Esophagus squamous epithelium (tissue), 5 donors: Measurements from ENCODE around the gene RUNX1. TPM values are rescaled to one million over a fixed set of nuclear protein-coding genes. Genes with fewer than 3 reads are reported as not detected.

ENCODE experiments used
- DNase-seq: peaks from one replicate; lab custom pipeline; 2025; lab: John Stamatoyannopoulos, UW
- H3K27ac ChIP-seq, 4 donors: fragments of 200-600 bp; sonication (generic); one replicate each; pipeline ENCODE4 v1.5.1; 2016 to 2019; ENCODE audit warnings: mild to moderate bottlenecking in 1 of 4
- H3K27me3 ChIP-seq, 4 donors: fragments of 200-600 bp; sonication (generic); 1 replicate in 3 of 4; 2 replicates in 1 of 4; pipeline versions ENCODE4 v1.5.1 to v1.6.0; 2017 to 2021; ENCODE audit warnings: antibody characterized with exemption in 1 of 4
- H3K36me3 ChIP-seq, 3 donors: fragments of 200-600 bp; sonication (generic); one replicate each; pipeline ENCODE4 v1.5.1; 2016 to 2019
- H3K4me1 ChIP-seq, 3 donors: fragments of 200-600 bp; sonication (generic); one replicate each; pipeline ENCODE4 v1.5.1; 2017 to 2019
- H3K4me3 ChIP-seq, 4 donors: fragments of 200-600 bp; sonication (generic); 1 replicate in 3 of 4; 2 replicates in 1 of 4; pipeline ENCODE4 v1.5.1; 2016 to 2019; ENCODE audit warnings: mild to moderate bottlenecking in 2 of 4, moderate library complexity in 1 of 4
- H3K9me3 ChIP-seq, 3 donors: fragments of 200-600 bp; sonication (generic); one replicate each; pipeline ENCODE4 v1.5.1; 2016 to 2019
- CTCF ChIP-seq, 6 experiments: fragments of 450-650 bp in 4 of 6; fragments of 200-600 bp in 2 of 6; sonication (generic) in 2 of 6; IDR thresholded peaks; one replicate each; pipeline ENCODE4 v1.5.1; 2016 to 2019; ENCODE audit warnings: antibody characterized with exemption in 6 of 6, mild to moderate bottlenecking in 4 of 6, moderate library complexity in 4 of 6
- POLR2A ChIP-seq, 4 donors: fragments of 450-650 bp; IDR thresholded peaks; one replicate each; pipeline ENCODE4 v1.6.1; 2017; ENCODE audit warnings: antibody characterized with exemption in 4 of 4, mild to moderate bottlenecking in 4 of 4, moderate library complexity in 3 of 4
- WGBS, 2 donors: methylation state at CpG; one replicate each; pipeline ENCODE4 v1.1.5; 2018; 5-methylcytosine and 5-hydroxymethylcytosine counted together
- intact Hi-C: fragments of 100-400 bp; cut with DNase I; formaldehyde crosslinking; loops from one replicate; pipeline ENCODE4 v1.15.0; 2022
- total RNA-seq, 4 donors: library from RNA; depleted of rRNA; stranded (reverse); fragments of >200 nt; gene quantifications; one replicate each; pipeline ENCODE4 v1.1.0, GENCODE V29; 2016
- donor health status: DM: yes; HTN: yes; CAD: no.

The RUNX1 gene
- total RNA-seq, 4 donors from 2014 or later, result 8.2 to 25.4 (median 18.3) TPM

- TF ChIP-seq POLR2A (IDR thresholded peaks at IDR 0.05), result no peak
- TF ChIP-seq CTCF (IDR thresholded peaks at IDR 0.05), result no peak
- no peak overlapping the region for H3K27ac ChIP-seq
- DNase-seq, result no peak
- H3K36me3 ChIP-seq, result no peaks in the 10 kb centered on the region
- no peak overlapping the region for H3K4me3 ChIP-seq
- H3K4me1 ChIP-seq, result no peaks in the 10 kb centered on the region
- peaks cover 0 to 3% (median 0%) of the 10 kb centered on the region in 4 donors for H3K27me3 ChIP-seq
- H3K9me3 ChIP-seq, result no peaks in the 10 kb centered on the region
- 83% methylated on average over 4 of the region's 4 CpGs for WGBS, 2 donors
- intact Hi-C loops, result no loop called here
Observed at GRCh38 chr21:34770576-34770975, 278.5 kb downstream of the RUNX1 start.

GRCh38 chr21:34768326-34768725, 280.8 kb downstream of the RUNX1 start:
- no peak for DNase-seq
- no peak for TF ChIP-seq POLR2A (IDR thresholded peaks at IDR 0.05)
- no peak for TF ChIP-seq CTCF (IDR thresholded peaks at IDR 0.05)

GRCh38 chr21:34766862-34767261, 282.2 kb downstream of the RUNX1 start:
- H3K4me1 ChIP-seq, result no peaks in the 10 kb centered on the region
- no peak overlapping the region for H3K4me3 ChIP-seq
- 86 to 89% methylated on average over 3 of the region's 3 CpGs for WGBS, 2 donors
- intact Hi-C loops, result no loop called here
- no peak for TF ChIP-seq POLR2A (IDR thresholded peaks at IDR 0.05)
- no peak for TF ChIP-seq CTCF (IDR thresholded peaks at IDR 0.05)
- H3K9me3 ChIP-seq, result no peaks in the 10 kb centered on the region
- no peak overlapping the region for H3K27ac ChIP-seq
- no peak for DNase-seq
- peaks cover 0 to 3% (median 0%) of the 10 kb centered on the region in 4 donors for H3K27me3 ChIP-seq
- no peaks in the 10 kb centered on the region for H3K36me3 ChIP-seq

More at GRCh38 chr21:34768326-34768725, 280.8 kb downstream of the RUNX1 start:
- Histone ChIP-seq H3K27ac (no peak overlapping the region), H3K27me3 (peaks cover 0 to 3% (median 0%) of the 10 kb centered on the region in 4 donors), H3K4me1 (no peaks in the 10 kb centered on the region), H3K9me3 (no peaks in the 10 kb centered on the region), H3K4me3 (no peak overlapping the region), H3K36me3 (no peaks in the 10 kb centered on the region)
- WGBS, 2 donors, result 86 to 93% methylated on average over 3 of the region's 3 CpGs
- intact Hi-C loops, result no loop called here

GRCh38 chr21:34765619-34766018, 283.5 kb downstream of the RUNX1 start:
- Histone ChIP-seq H3K27me3 (peaks cover 0 to 3% (median 0%) of the 10 kb centered on the region in 4 donors), H3K4me1 (no peaks in the 10 kb centered on the region), H3K4me3 (no peak overlapping the region), H3K9me3 (no peaks in the 10 kb centered on the region), H3K36me3 (no peaks in the 10 kb centered on the region), H3K27ac (no peak overlapping the region)
- no peak for TF ChIP-seq POLR2A (IDR thresholded peaks at IDR 0.05)
- TF ChIP-seq CTCF (IDR thresholded peaks at IDR 0.05), result no peak
- no peak for DNase-seq
- intact Hi-C loops, result no loop called here
- 90 to 92% methylated on average over 4 of the region's 4 CpGs for WGBS, 2 donors

- peaks cover 0 to 3% (median 0%) of the 10 kb centered on the region in 3 donors for H3K4me1 ChIP-seq
- intact Hi-C loops, result no loop called here
- TF ChIP-seq CTCF (IDR thresholded peaks at IDR 0.05) (no peak), POLR2A (IDR thresholded peaks at IDR 0.05) (no peak)
- no peak overlapping the region for H3K27ac ChIP-seq
- H3K4me3 ChIP-seq, result no peak overlapping the region
- no peaks in the 10 kb centered on the region for H3K36me3 ChIP-seq
- 77 to 85% methylated on average over 3 of the region's 3 CpGs for WGBS, 2 donors
- no peaks in the 10 kb centered on the region for H3K9me3 ChIP-seq
- DNase-seq, result no peak
- peaks cover 0 to 3% (median 0%) of the 10 kb centered on the region in 4 donors for H3K27me3 ChIP-seq
Observed at GRCh38 chr21:34764715-34765284, 284.3 kb downstream of the RUNX1 start.
